Measurements from ENCODE around the gene CHN1.

GRCh38 chr2:174969091-174969734 lies 36.0 kb downstream of the CHN1 start:
- TF ChIP-seq, protein P1, sequence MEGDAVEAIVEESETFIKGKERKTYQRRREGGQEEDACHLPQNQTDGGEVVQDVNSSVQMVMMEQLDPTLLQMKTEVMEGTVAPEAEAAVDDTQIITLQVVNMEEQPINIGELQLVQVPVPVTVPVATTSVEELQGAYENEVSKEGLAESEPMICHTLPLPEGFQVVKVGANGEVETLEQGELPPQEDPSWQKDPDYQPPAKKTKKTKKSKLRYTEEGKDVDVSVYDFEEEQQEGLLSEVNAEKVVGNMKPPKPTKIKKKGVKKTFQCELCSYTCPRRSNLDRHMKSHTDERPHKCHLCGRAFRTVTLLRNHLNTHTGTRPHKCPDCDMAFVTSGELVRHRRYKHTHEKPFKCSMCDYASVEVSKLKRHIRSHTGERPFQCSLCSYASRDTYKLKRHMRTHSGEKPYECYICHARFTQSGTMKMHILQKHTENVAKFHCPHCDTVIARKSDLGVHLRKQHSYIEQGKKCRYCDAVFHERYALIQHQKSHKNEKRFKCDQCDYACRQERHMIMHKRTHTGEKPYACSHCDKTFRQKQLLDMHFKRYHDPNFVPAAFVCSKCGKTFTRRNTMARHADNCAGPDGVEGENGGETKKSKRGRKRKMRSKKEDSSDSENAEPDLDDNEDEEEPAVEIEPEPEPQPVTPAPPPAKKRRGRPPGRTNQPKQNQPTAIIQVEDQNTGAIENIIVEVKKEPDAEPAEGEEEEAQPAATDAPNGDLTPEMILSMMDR (IDR thresholded peaks at IDR 0.05; ENCODE audit: control extremely low read depth in 1 of 3, insufficient read depth in 1 of 3, low read depth in 1 of 3, low read length in 3 of 3), result no peak
- TF ChIP-seq, protein P2, sequence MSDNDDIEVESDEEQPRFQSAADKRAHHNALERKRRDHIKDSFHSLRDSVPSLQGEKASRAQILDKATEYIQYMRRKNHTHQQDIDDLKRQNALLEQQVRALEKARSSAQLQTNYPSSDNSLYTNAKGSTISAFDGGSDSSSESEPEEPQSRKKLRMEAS (IDR thresholded peaks at IDR 0.05), result no peak
- TF ChIP-seq POLR2AphosphoS5 (IDR thresholded peaks at IDR 0.05; ENCODE audit: low read depth, low read length), result no peak
- no peak for TF ChIP-seq EP300 (IDR thresholded peaks at IDR 0.05; ENCODE audit: borderline replicate concordance in 1 of 2, low read depth in 2 of 2, low read length in 2 of 2)
- TF ChIP-seq JUND (IDR thresholded peaks at IDR 0.05; ENCODE audit: low read length), result no peak
- TF ChIP-seq BCL11A (IDR thresholded peaks at IDR 0.05; ENCODE audit: low read depth in 2 of 2, low read length in 2 of 2), result no peak
- TF ChIP-seq RAD21 (IDR thresholded peaks at IDR 0.05 in 1 of 2, conservative IDR thresholded peaks at IDR 0.05 in 1 of 2; ENCODE audit: low read depth in 2 of 2, low read length in 2 of 2), result no peak
- no peak for TF ChIP-seq POLR2A (IDR thresholded peaks at IDR 0.05; ENCODE audit: control extremely low read depth in 1 of 2, low read depth in 2 of 2, low read length in 2 of 2)
- TF ChIP-seq TBP (IDR thresholded peaks at IDR 0.05; ENCODE audit: low read depth, low read length), result no peak
- no peak for TF ChIP-seq KDM1A (IDR thresholded peaks at IDR 0.05; ENCODE audit: borderline replicate concordance, low read length)
- TF ChIP-seq NANOG (IDR thresholded peaks at IDR 0.05; ENCODE audit: insufficient read depth, low read depth, low read length, poor library complexity, severe bottlenecking), result no peak

Measured in H1 (cell line).